RKO (cell line): Measurements from ENCODE around the gene SPSB2.

Source experiments
- DNase-seq: peaks from one replicate; pipeline ENCODE4 v3.0.0-alpha.2; 2016; ENCODE audit warnings: low spot score

Gene SPSB2

DNA sequence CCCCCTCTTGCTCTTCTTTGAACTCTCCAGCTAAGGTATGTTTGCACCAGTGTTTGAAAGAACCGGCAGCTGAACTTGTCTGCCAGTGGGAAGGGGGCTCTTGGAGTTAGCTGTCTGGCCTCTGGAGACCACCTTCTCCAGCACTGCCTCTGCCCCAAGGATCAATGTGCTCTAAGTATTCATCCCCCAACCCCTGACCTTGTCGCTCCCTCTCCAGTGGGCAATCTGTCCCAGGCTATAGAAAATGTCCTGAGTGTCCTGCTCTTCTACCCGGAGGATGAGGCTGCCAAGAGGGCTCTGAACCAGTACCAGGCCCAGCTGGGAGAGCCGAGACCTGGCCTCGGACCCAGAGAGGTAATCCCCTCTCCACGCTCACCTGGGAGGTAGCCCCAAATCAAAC lies 42.1 kb downstream of the SPSB2 start:
- DNase-seq = no peak

DNA sequence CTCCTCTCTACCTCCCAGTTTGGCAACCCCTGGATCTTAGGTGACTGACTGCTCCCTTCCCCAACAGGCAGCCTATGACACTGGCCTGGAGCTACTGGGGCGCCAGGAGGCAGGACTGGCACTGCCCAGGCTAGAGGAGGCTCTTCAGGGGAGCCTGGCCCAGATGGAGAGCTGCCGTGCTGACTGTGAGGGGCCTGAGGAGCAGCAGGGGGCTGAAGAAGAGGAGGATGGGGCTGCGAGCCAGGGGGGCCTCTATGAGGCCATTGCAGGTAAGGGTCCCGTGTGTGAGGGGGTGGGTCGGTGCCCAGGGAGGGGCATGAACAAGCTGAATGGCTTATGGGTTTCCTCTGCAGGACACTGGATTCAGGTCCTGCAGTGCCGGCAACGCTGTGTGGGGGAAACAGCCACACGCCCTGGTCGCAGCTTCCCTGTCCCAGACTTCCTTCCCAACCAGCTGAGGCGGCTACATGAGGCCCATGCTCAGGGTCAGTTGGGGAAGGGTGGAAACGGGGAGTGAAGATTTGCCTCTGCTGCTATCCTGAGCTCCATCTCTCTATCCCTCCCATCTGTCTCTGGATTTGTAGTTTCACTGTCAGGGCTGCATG lies 42.7 kb downstream of the SPSB2 start:
- DNase-seq = no peak

GRCh38 chr12:6829536-6830220 lies 43.4 kb downstream of the SPSB2 start:
- peak; percentile 30 for DNase-seq

GRCh38 chr12:6828781-6829535 lies 44.1 kb downstream of the SPSB2 start:
- DNase-seq = peak; percentile 73

- peak; percentile 68 for DNase-seq
Measured at GRCh38 chr12:6827982-6828780, 44.9 kb downstream of the SPSB2 start, which contains the start of gene P3H3. TSS of gene P3H3 (plus strand) at chr12:6828407. CDS start at chr12:6828441, 34 bp downstream.

- DNase-seq = peak; percentile 83
Measured at GRCh38 chr12:6827437-6827911, 45.6 kb downstream of the SPSB2 start.

- no peak for DNase-seq
Measured at GRCh38 chr12:6826734-6827436, 46.2 kb downstream of the SPSB2 start.

GRCh38 chr12:6826125-6826733 lies 46.9 kb downstream of the SPSB2 start:
- DNase-seq = no peak

DNA sequence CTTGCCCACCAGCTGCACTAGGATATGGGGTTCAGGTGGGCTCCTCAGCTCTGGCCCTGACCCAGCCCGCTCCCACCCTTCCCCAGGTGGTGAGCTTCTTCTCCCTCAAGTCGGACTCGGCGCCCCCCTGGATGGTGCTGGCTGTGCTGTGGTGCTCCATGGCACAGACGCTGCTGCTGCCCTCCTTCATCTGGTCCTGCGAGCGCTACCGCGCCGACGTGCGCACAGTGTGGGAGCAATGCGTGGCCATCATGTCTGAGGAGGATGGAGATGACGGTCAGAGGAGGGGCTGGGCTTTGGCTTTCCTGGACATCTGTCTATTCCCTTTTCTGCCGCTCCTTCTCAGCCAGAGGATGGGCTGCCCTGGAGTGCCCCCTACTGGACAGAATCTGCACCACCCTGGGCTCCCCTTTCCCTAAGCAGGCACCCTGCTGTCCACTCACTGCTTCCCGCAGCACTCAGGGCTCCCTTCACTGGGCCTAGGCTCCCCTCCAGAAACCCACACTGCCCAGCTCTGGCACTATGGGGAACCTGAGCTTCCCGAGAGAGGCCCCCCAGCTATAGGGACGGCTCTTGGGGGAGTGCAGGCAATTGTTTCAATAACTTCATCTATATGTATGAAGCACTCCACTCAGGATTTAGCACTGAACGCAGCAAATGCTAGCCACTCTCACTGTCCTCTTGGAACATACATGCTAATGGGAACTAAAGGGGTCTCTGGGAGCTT lies 47.5 kb downstream of the SPSB2 start:
- DNase-seq = no peak

GRCh38 chr12:6824901-6825381 lies 48.2 kb downstream of the SPSB2 start:
- no peak for DNase-seq

DNA sequence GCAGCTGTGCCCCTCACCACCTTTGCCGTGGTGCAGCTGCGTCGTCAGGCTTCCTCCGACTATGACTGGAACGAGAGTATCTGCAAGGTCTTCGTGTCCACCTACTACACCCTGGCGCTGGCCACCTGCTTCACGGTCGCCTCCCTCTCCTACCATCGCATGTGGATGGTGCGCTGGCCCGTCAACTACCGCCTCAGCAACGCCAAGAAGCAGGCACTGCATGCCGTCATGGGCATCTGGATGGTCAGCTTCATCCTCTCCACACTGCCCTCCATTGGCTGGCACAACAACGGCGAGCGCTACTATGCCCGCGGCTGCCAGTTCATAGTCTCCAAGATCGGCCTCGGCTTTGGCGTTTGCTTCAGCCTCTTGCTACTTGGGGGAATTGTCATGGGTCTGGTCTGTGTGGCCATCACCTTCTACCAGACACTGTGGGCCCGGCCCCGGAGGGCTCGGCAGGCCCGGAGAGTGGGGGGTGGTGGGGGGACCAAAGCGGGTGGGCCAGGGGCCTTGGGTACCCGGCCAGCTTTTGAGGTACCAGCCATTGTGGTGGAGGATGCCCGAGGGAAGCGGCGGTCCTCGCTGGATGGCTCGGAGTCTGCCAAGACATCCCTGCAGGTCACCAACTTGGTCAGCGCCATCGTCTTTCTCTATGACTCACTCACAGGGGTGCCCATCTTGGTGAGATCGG lies 48.9 kb downstream of the SPSB2 start:
- no peak for DNase-seq

DNA sequence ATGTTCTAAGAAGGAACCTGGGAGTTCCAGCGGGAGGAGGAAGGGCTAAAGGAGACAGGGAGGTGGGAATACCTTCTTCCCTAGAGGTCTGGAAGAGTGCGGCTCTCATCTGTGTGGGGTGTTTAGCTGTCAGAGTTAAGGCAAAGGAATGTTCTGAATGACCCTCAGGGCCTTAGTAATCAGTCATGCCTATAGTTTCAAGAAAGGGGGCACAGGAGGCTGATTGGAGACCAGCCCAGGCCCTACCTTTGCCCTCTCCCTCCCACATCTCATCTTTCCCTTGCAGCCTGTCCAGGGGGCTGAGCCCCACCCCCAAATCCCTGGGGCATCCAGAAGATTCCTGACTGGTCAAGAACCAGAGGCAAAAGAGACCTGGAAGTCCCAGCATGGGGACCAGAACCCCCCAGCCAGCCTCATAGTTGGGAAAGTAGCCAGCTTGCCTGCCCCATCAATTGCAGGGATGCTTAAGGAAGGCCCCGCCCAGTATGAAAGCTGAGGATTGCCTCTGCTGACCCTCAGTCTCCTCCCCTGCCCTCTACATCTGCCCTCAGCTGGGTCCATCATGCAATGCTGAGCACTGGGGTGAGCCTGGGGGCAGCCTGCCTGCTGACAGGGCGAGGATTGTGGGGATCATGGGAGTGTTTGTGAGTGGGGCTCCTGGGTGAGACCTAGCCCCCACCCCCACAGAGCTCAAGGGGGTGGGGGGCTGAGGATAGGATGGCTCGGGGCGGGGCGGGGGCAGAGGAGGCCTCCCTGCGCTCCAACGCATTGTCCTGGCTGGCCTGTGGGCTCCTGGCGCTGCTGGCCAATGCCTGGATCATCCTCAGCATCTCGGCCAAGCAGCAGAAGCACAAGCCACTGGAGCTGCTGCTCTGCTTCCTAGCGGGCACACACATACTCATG lies 49.7 kb downstream of the SPSB2 start:
- DNase-seq = no peak

DNA sequence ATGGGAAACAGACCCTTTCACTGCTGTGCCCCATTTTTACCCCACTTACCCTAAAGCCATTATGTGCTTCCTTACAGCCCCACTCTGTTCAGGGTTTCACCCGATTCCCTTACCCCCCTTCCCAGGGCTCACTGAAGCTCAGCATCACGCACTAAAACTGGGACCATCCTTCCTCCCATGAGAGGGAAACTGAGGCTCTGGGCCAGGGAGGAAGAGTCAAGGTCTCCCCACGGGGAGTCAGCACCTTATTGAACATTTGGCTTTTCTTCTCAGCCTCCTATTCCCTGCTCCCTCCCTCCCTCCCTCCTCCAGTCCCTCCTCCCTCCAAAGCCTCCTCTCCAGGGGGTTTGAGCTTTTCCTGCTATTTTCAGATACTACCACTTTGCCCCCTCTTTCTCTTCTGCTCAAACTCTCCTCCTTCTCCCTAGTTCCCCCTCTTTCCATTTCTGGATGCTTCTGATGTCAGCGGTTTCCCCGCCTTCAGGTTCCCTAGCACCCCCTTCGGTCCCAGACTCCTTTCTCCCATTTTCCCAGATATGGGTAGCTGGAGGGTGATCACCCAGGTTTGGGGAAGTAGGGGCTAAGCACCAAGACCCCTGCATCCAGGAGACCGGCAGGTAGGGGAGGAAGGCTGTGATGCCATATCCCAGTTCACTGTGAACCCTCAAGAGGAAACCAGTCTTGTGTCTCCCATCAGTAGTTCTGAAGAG lies 50.5 kb downstream of the SPSB2 start:
- DNase-seq = no peak

DNA sequence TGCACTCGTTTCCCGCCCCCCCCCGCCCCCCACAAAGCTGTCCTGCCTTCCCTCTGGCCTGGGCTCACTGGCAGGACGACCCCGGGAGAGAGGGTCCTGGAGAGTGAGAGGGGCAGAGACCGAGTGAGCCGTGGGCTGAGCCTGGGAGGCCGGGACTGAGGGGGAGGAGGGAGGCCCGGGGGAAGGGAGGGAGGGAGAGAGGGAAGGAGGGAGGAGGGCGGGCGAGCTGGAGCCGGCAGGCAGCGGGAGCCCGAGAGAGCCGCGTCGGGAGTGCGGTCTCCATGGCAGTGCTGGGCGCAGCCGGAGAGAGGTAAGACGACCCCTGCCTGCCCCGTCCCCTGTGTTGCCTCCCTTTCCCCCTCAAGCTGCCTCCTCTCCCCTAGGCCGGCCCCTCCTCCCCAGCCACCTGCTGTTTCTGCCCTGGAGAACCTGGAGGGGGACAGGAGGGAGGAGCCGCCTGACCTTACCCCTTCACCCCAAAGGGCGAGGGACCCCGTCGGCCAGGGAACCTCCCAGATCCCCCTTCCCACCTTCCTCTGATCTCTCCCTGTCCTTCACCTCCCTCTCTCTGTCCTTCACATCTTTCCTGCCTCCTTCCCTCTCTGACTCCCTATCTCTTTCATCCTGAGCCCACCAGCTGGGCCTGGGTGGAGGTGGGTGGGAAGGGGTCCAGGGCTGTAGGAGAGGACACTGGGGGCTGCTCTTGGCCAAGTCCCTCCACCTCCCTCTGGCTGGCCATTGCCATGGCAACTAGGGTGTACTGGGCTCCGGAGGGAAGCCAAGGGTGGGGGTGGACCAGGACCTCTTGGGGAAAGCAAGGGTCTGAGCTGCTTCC lies 51.3 kb downstream of the SPSB2 start, which contains the start of gene GPR162:
Gene GPR162 (plus strand): TSS at position 231 of the 835 bp plus-strand sequence. CDS start 2,078 bp downstream, outside the sequence.
- DNase-seq = no peak
